GM10847 (cell line): ENCODE results near the gene KLF4.

ENCODE experiments used
- POLR2A ChIP-seq: IDR thresholded peaks from 2 replicates; pipeline ENCODE4 v1.6.1; 2011; ENCODE audit not compliant: insufficient read length; ENCODE audit errors: extremely low read depth

Gene KLF4

DNA sequence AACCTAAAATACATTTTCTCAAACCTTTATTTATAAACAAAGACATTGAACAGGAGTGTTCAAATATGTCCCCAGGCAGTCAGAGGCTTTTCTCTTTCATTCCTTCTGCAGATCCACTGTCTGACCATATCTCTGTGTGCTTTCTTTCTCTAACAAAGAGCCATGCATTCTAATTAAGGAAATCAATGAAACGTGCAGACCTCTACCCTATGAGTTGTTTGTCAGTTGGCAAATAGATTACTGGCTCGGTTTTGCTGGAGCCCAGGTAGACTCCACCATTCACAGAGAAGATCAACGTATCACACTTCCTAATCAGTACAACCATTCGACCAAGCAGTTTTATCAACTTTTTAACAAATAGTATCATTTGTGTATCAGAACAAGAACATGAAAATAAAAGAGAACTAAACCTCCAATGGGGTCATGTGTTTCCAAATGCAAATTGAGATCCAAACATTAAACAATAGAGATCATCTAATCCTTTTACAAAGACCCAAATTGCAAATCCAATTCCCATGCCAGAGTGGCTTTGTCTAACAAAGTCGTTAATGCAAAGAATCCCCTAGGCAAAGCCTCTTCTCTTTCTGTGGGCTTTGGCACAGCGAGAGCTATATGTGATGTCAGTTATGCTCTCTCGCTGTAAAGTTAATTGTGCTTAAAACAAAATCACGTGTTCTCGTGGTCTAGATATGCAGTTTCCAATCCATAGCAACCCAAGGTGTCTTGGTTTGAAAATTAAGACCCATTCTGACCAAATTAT, 16.8 kb downstream of the KLF4 start:
- TF ChIP-seq POLR2A = no peak

DNA sequence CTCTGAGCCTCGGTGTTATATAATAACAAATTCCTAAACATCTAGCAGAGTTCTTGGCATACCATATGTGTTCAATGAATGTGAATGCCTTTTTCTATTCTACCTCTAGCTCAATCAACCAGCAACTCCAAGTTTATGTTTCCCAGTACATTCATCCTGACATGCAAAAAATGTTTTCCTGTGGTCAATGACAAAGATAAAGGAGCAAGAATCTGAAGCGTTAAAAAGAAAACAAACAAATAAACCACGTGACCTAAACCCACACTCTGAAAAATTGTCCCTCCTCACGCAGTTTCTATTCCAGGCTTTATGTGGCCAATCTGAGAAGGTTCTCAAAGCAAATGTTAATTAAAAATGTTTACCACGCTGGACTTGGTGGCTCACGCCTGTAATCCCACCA, 18.0 kb downstream of the KLF4 start:
- no peak for TF ChIP-seq POLR2A

DNA sequence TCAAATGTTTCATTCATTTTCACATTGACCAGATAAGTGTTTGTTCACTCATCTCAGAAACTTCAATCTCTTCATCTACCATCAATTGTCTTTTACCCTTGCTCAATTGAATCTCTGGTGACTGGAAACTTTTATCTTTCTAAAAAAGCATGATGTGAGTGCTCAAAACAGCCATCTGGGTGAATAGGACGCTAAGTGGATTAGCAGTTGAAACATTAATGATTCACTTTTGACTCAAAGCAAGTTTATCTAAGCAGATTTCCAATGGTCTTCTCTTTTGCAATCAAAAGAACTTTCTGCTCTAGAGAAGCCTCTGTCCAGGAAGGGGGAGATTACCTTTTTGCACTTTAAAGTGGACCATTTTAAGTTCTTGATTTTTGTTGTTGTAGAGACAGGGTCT, 22.2 kb downstream of the KLF4 start:
- TF ChIP-seq POLR2A = no peak

DNA sequence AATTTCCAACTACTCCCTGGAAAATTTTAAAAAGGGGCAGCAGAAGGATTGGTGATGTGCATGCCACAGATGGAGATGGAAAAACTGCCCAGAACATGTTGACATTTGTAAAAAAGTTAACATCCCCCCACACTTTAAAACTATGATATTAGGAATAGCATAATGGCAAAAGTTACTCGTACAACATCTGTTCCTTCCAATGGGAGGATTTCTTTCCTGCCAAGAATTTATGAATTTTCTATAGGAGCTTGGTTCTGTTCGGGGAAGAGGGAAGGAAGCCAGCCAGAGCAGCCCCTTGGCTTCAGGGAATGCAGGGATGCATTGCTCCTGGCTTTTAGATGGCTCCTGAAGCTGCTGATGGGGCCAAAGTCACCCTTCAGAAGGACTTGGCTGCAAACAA, 22.7 kb downstream of the KLF4 start:
- no peak for TF ChIP-seq POLR2A

DNA sequence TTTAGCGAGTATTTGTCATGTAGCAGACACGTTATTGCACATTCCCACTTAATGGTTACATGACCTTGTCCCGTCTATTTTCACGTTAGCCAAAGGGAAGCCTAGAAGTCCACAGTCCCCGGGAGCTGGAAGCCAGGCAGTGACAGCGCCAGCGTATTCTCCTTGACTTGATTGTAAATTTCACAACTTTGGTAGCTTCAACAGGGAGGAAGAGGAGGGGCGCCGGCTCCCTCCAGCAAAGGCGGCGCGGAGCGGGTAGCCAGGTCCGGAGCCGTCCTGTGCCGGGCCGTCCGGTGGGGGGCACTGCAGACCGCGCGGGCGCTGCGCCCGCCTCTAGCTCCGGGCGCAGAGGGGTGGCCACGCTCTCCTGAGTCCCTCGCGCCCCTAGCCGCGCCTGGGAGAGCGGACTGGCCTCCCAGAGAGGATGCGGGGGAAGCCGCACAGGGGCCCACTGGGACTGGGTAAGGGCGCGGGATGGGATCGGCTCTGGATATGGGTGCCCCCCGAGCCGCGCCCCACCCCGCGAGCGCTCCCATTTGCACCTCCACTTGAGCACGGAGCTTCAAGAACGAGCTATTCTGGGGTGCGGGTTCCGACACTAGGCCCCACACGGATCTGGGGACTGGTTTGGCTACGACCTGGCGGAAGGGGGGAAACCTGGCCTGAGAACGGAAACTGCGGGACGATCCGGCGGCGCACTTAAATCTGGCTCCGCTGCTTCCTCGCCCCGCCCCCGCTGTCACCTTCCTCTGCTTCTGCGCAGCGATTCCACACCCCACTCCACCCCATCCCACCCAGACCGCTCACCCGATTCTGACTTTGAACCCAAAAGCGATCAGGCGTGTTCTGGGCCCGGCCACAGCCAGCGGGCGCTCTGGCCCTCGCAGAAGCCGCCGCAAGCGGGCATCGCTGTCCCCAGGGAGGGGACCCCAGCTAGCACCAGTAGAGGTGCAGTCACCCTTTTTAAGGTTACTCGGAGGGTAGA, 23.8 kb downstream of the KLF4 start:
- no peak for TF ChIP-seq POLR2A

- no peak for TF ChIP-seq POLR2A
Observed at GRCh38 chr9:107464516-107464915, 25.1 kb downstream of the KLF4 start.

GRCh38 chr9:107462691-107463090, 26.9 kb downstream of the KLF4 start:
- no peak for TF ChIP-seq POLR2A

DNA sequence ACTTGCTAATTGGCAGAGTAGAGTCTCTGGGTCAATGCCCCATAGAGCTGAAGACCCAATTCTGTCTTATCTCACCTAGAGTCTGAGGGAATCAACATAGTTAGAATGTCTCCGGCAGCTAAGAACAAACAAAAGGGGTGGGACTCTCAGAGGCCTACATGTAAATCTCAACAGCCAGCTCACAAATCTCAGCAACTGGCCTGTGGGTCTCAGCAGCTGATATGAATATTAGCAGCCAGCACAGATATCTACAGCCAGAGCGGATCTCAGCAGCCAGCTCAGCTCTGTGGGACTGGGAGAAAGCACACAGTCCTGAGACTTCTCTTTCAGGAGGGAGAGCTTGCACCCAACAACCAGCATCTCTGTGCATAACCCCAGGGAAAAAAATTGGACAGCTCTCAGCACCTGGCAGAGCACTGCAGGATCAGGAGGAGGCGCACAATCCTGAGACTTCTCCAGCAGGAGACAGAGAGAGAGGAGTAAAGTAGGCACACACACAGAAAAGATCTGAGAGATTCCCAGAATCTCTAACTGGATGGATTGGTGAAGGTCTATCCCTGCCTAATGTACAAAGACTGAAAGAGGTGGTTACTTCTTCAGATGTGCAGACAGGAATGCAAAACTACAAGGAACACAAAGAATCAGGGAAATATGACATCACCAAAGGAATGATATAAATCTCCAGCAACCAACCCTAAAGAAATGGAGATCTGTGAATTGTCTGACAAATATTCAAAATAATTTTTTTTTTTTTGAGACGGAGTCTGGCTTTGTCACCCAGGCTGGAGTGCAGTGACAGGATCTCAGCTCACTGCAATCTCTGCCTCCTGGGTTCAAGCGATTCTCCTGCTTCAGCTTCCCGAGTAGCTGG, 29.2 kb downstream of the KLF4 start:
- no peak for TF ChIP-seq POLR2A

DNA sequence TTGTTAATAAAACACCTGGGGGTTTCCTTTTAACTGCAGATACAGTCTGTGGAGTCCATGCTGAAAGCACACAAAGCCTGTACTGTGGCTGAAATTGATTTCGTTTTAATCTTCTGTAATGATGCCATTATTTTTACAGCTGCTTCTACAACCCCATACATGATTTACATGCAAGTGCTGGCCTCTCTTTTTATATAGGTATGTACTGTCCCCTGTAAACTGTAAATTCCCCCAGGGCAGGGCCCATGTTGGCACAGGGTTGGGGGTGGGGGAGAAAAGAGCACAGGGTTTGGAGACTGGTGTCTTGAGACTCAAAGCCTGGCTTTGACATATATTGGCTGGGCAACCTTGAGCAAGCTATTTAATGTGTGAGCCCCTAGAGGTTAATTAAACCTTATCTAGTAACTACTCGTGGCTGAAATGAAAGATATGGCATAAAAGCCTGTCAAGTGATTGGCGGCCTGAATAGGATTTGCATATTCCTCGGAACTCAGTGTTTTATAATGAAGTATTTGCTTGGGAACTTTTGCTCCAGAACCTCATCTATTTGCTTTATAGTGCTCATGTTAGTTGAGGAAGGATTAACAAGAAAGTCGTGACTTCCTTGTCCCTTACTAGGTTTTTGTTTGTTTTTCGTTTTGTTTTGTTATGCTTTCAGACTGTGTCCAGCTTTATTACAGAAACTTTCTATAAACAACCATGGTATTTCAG, 34.0 kb downstream of the KLF4 start:
- no peak for TF ChIP-seq POLR2A

- TF ChIP-seq POLR2A = no peak
Observed at GRCh38 chr9:107453479-107453878, 36.1 kb downstream of the KLF4 start.

GRCh38 chr9:107447834-107448233, 41.7 kb downstream of the KLF4 start:
- no peak for TF ChIP-seq POLR2A

GRCh38 chr9:107447081-107447480, 42.5 kb downstream of the KLF4 start:
- TF ChIP-seq POLR2A = no peak

- TF ChIP-seq POLR2A = no peak
Observed at GRCh38 chr9:107446491-107446890, 43.1 kb downstream of the KLF4 start.

GRCh38 chr9:107443786-107444185, 45.8 kb downstream of the KLF4 start:
- no peak for TF ChIP-seq POLR2A
